ENCODE data around the gene PFDN4. TPM values are rescaled to one million over a fixed set of nuclear protein-coding genes. Genes with fewer than 3 reads are reported as not detected.
"Not testable (repeated sequence)": the region's sequence is repeated elsewhere in the genome, so short reads cannot be mapped to it uniquely, and the experiment has no call there.

PFDN4 gene
- polyA plus RNA-seq, 3 donors = 69.8 to 75.0 (median 73.9) TPM

- no peak for DNase-seq (ENCODE audit: low read depth in 3 of 3, low spot score in 2 of 3)
These were observed 14.4 kb downstream of the PFDN4 start for GRCh38 chr20:54221996-54222890.

- no peak for DNase-seq (ENCODE audit: low read depth in 3 of 3, low spot score in 2 of 3)
These were observed 15.4 kb downstream of the PFDN4 start for GRCh38 chr20:54223285-54223684.

DNA sequence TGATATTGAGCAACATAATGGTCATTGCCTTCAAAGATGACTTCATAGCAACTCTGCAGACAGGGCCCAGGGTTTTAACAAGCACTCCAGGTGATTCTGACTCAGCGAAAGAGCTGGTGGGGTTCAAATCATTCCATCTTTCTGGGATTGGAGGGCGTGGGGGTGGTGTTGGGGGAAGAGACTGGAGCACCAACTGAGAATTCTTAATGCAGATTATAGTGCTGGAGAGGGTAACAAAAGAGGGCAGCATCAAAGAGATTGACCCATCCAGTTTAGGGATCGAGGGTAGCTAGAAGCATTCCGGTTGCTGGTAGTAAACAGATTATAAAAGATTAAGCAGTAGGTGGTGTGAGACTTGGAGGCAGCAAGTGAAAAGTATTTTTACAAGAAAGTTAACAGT is 15.9 kb downstream of the PFDN4 start:
- DNase-seq (ENCODE audit: low read depth in 3 of 3, low spot score in 2 of 3) = no peak

- not testable (repeated sequence) for DNase-seq (ENCODE audit: low read depth in 3 of 3, low spot score in 2 of 3)
These were observed 16.8 kb downstream of the PFDN4 start for GRCh38 chr20:54224642-54225041.

GRCh38 chr20:54227241-54227640 is 19.4 kb downstream of the PFDN4 start:
- DNase-seq (ENCODE audit: low read depth in 3 of 3, low spot score in 2 of 3) = no peak

GRCh38 chr20:54227751-54228150 is 19.9 kb downstream of the PFDN4 start:
- no peak for DNase-seq (ENCODE audit: low read depth in 3 of 3, low spot score in 2 of 3)

GRCh38 chr20:54228841-54229240 is 21.0 kb downstream of the PFDN4 start:
- no peak for DNase-seq (ENCODE audit: low read depth in 3 of 3, low spot score in 2 of 3)

DNA sequence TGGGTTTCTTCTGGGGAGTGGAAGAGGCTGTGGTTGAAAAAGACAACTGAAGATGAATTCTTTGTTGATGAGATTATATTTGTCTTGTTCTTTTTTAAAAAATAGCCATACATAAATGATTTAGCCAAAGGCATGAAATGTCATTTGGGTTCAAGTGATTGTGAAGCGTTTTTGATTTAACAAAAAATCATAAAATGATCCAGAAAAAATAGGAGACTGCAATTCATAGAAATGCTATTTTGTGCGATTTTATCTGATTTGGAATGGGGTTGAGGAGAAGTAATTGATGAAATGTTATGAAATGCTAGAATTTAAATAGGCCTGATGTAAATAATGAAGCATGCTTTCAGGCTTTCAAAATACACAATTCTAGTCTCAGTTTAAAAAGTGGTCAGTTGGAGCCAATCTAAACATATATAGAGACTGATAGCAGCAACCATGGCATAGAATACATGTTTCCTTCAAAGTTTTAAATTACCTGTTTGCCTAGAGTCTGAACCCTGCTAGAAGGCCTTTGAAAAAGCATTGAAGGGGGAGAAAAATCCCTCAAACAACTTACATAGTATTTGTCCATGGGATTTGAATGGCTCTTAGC is 21.8 kb downstream of the PFDN4 start:
- DNase-seq (ENCODE audit: low read depth in 3 of 3, low spot score in 2 of 3) = no peak

DNA sequence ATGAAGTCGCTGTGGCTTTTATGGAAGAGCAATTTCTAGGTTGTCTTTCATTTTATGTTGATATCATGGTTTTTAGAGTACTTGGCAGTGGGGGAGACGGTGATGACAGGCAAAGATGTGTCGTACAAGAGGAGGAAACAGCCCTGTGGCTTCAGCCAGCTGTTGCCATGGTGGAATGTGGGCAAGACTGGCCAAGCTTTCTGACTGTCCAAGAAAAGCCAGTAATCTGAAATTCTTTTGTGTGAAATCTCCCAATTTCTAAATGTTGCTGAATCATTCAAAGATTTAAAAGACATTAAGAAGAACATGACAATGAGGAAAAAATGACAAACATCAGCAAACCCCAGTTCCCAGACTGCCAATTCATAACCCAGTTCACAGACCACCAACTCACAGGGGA is 23.1 kb downstream of the PFDN4 start:
- no peak for DNase-seq (ENCODE audit: low read depth in 3 of 3, low spot score in 2 of 3)

GRCh38 chr20:54234991-54235390 is 27.1 kb downstream of the PFDN4 start:
- DNase-seq (ENCODE audit: low read depth in 3 of 3, low spot score in 2 of 3) = no peak

- no peak for DNase-seq (ENCODE audit: low read depth in 3 of 3, low spot score in 2 of 3)
These were observed 29.4 kb downstream of the PFDN4 start for GRCh38 chr20:54237116-54237943.

DNA sequence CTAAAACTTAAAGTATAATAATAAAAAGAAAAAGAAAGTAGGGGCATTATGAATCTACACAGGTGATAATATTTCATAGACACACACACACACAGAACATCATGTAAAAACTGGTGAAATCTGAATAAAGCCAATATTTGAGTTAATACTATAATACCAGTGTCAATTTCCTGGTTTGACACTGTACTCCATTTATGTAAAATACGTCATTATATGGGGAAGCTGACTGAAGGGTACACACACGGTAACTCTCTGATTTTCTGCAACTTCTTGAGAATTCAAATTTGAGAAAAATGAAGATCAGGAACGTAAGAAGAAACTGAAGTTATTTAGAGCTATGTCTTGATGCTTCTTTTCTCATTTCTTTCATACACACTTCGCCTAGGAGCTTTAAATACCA is 36.2 kb downstream of the PFDN4 start:
- no peak for DNase-seq (ENCODE audit: low read depth in 3 of 3, low spot score in 2 of 3)

- DNase-seq (ENCODE audit: low read depth in 3 of 3, low spot score in 2 of 3) = not testable (repeated sequence)
These were observed 40.8 kb downstream of the PFDN4 start for GRCh38 chr20:54248705-54249104.

GRCh38 chr20:54250691-54251090 is 42.8 kb downstream of the PFDN4 start:
- no peak for DNase-seq (ENCODE audit: low read depth in 3 of 3, low spot score in 2 of 3)

DNA sequence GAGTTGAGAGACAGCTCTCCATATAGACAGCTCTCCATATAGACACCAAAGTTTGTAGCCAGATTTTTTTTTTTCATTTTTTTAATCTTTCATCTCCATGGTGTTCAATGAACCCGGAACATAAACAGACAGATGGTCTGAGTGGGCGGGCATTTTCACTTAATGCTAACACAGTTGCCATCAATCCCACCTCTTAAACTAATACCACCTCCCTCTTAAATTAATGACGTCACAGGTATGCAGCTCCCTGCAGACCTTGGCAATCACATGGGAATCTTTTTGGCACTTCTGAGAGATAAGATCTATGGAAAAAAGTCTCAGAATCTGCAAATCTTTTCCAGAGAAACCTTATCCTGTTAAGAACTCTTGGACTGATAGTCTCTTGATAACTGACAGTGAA is 43.2 kb downstream of the PFDN4 start:
- DNase-seq (ENCODE audit: low read depth in 3 of 3, low spot score in 2 of 3) = no peak

- DNase-seq (ENCODE audit: low read depth in 3 of 3, low spot score in 2 of 3) = no peak
These were observed 46.7 kb downstream of the PFDN4 start for GRCh38 chr20:54254596-54254995.

- no peak for DNase-seq (ENCODE audit: low read depth in 3 of 3, low spot score in 2 of 3)
These were observed 47.3 kb downstream of the PFDN4 start for GRCh38 chr20:54255157-54255556.

DNA sequence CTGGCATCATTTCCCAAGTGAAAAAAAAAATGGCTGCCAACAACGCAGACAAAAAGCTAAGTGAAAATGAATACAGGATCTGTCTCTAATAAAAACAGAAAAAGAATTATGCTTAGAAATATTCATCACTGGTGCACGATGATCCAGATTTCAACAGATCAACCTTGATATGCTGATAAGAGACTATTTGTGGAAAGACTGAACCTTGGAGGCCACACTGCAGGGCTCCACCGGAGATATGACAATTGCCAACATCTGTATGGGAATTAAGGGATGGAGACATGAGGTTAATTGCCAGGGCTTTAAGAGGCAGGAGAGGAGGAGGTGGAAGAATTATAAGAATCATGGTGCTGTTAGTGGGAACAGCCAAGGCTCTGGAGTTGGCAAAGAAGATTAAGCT is 48.3 kb downstream of the PFDN4 start:
- DNase-seq (ENCODE audit: low read depth in 3 of 3, low spot score in 2 of 3) = no peak

- DNase-seq (ENCODE audit: low read depth in 3 of 3, low spot score in 2 of 3) = no peak
These were observed 49.4 kb downstream of the PFDN4 start for GRCh38 chr20:54257071-54257816.

GRCh38 chr20:54260116-54260515 is 52.2 kb downstream of the PFDN4 start:
- DNase-seq (ENCODE audit: low read depth in 3 of 3, low spot score in 2 of 3) = no peak

DNA sequence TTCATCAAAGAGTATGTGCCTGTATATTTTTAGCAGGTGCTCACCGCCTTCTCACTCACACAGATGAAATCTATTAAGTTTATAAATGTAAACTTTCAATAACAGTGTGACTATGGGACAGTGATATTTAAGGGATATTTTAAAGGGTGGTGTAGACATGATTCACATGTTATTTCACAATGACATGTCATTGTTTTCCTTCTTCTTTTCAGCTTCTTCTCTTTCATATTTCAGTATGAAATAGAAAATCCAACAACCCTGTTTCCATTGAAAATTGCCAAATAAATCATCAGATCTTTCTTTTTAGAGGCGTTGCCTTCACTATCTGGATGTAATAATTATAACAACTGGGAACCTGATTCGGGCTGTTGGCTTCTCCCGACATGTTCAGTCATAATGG is 54.8 kb downstream of the PFDN4 start:
- no peak for DNase-seq (ENCODE audit: low read depth in 3 of 3, low spot score in 2 of 3)
